Measurements from ENCODE around the gene WDR55.
"Not testable (repeated sequence)": the region's sequence is repeated elsewhere in the genome, so short reads cannot be mapped to it uniquely, and the experiment has no call there.

Gene WDR55

GRCh38 chr5:140664359-140665119 lies at the start of gene WDR55:
WDR55 (plus strand) TSS chr5:140664904; CDS start chr5:140664913, 9 bp downstream.
- peak; percentile 90 to 97 (median 90) for DNase-seq (ENCODE audit: low read depth in 3 of 3)

GRCh38 chr5:140622301-140622700 lies 42.4 kb upstream of the WDR55 start:
- no peak for DNase-seq (ENCODE audit: low read depth in 3 of 3)

- DNase-seq (ENCODE audit: low read depth in 3 of 3) = not testable (repeated sequence)
Observed at GRCh38 chr5:140623061-140623460, 41.6 kb upstream of the WDR55 start.

GRCh38 chr5:140624886-140625285 lies 39.8 kb upstream of the WDR55 start:
- not testable (repeated sequence) for DNase-seq (ENCODE audit: low read depth in 3 of 3)

GRCh38 chr5:140627972-140628371 lies 36.7 kb upstream of the WDR55 start:
- no peak for DNase-seq (ENCODE audit: low read depth in 3 of 3)

- no peak for DNase-seq (ENCODE audit: low read depth in 3 of 3)
Observed at GRCh38 chr5:140628711-140629110, 36.0 kb upstream of the WDR55 start.

GRCh38 chr5:140630292-140631035 lies 34.2 kb upstream of the WDR55 start:
- no peak for DNase-seq (ENCODE audit: low read depth in 3 of 3)

- DNase-seq (ENCODE audit: low read depth in 3 of 3) = no peak
Observed at GRCh38 chr5:140631036-140631417, 33.7 kb upstream of the WDR55 start.

- DNase-seq (ENCODE audit: low read depth in 3 of 3) = peak in 1 of 3 experiments; percentile 28
Observed at GRCh38 chr5:140631831-140632365, 32.8 kb upstream of the WDR55 start.

- DNase-seq (ENCODE audit: low read depth in 3 of 3) = peak in 1 of 3 experiments; percentile 53
Observed at GRCh38 chr5:140632366-140633020, 32.2 kb upstream of the WDR55 start.

- no peak for DNase-seq (ENCODE audit: low read depth in 3 of 3)
Observed at GRCh38 chr5:140633021-140633471, 31.7 kb upstream of the WDR55 start, which contains the start of gene CD14. CD14 (minus strand) TSS chr5:140633175; CDS start chr5:140633071, 104 bp downstream.

- DNase-seq (ENCODE audit: low read depth in 3 of 3) = no peak
Observed at GRCh38 chr5:140633501-140633900, 31.2 kb upstream of the WDR55 start.

- no peak for DNase-seq (ENCODE audit: low read depth in 3 of 3)
Observed at GRCh38 chr5:140634103-140634502, 30.6 kb upstream of the WDR55 start.

GRCh38 chr5:140635291-140636257 lies 29.1 kb upstream of the WDR55 start:
- DNase-seq (ENCODE audit: low read depth in 3 of 3) = no peak

GRCh38 chr5:140637371-140638100 lies 27.2 kb upstream of the WDR55 start:
- DNase-seq (ENCODE audit: low read depth in 3 of 3) = no peak

- not testable (repeated sequence) for DNase-seq (ENCODE audit: low read depth in 3 of 3)
Observed at GRCh38 chr5:140638898-140639147, 25.9 kb upstream of the WDR55 start.

- DNase-seq (ENCODE audit: low read depth in 3 of 3) = peak; percentile 94 to 98 (median 97)
Observed at GRCh38 chr5:140639148-140639981, 25.3 kb upstream of the WDR55 start, which contains the start of gene TMCO6. TMCO6 (plus strand) TSS chr5:140639451; CDS start chr5:140639528, 77 bp downstream.

- DNase-seq (ENCODE audit: low read depth in 3 of 3) = no peak
Observed at GRCh38 chr5:140641716-140642115, 23.0 kb upstream of the WDR55 start.

GRCh38 chr5:140642718-140643117 lies 22.0 kb upstream of the WDR55 start:
- no peak for DNase-seq (ENCODE audit: low read depth in 3 of 3)

All from stimulated activated CD4-positive, alpha-beta T cell treated with anti-CD3 and anti-CD28 coated beads, TNF-alpha, amount 100 ng/mL, for 24 hours (primary cell).